Vagina (tissue), 2 donors: ENCODE results near the gene KIAA0825.

Source experiments
- CTCF ChIP-seq, 3 experiments: fragments of 450-650 bp in 2 of 3; fragments of 200-600 bp in 1 of 3; sonication (generic) in 1 of 3; IDR thresholded peaks; one replicate each; pipeline ENCODE4 v1.5.1; 2017 to 2019; ENCODE audit warnings: antibody characterized with exemption in 3 of 3, mild to moderate bottlenecking in 2 of 3, moderate library complexity in 2 of 3
- POLR2A ChIP-seq, 2 donors: fragments of 450-650 bp; IDR thresholded peaks; one replicate each; pipeline ENCODE4 v1.6.1; 2017; ENCODE audit warnings: antibody characterized with exemption in 2 of 2, mild to moderate bottlenecking in 2 of 2, moderate library complexity in 2 of 2
- POLR2AphosphoS5 ChIP-seq, 2 donors: sonication (generic); formaldehyde crosslinking; IDR thresholded peaks; one replicate each; pipeline ENCODE4 v1.9.0; 2017; ENCODE audit warnings: antibody characterized with exemption in 2 of 2, mild to moderate bottlenecking in 2 of 2, low read depth in 1 of 2; ENCODE audit not compliant: insufficient read depth in 1 of 2

GRCh38 chr5:94181895-94182294, 436.5 kb downstream of the KIAA0825 start:
- no peak for TF ChIP-seq POLR2A (IDR thresholded peaks at IDR 0.05)
- TF ChIP-seq CTCF (IDR thresholded peaks at IDR 0.05) = no peak
- TF ChIP-seq POLR2AphosphoS5 (IDR thresholded peaks at IDR 0.05; ENCODE audit: insufficient read depth in 1 of 2, low read depth in 1 of 2) = no peak
